Naive thymus-derived CD8-positive, alpha-beta T cell (primary cell): ENCODE results near the gene NPC2. TPM values are rescaled to one million over a fixed set of nuclear protein-coding genes. Genes with fewer than 3 reads are reported as not detected.
"Not testable (repeated sequence)": the region's sequence is repeated elsewhere in the genome, so short reads cannot be mapped to it uniquely, and the experiment has no call there.

ENCODE experiments used
- ATAC-seq, 2 donors: fragments of 150-1000 bp; cut with Tn5 transposase in 1 of 2; sonication (Bioruptor Pico), chemical (Tn5 transposase) in 1 of 2; 1 replicate in 1 of 2; 2 replicates in 1 of 2; pipeline ENCODE4 v1.10.0; 2021; ENCODE audit warnings: mild to moderate bottlenecking in 2 of 2, moderate library complexity in 2 of 2
- POLR2A ChIA-PET: fragments of 350-600 bp; sonication (Branson Sonifier 250); formaldehyde crosslinking; loops from one replicate; lab custom pipeline; 2021; ENCODE audit warnings: antibody characterized with exemption; lab: Charles Lee
- DNase-seq, 10 donors: peaks; one replicate each; pipeline versions ENCODE4 v3.0.0 to v3.0.0-alpha.2; 2020 to 2022
- H3K27ac Mint-ChIP-seq, 10 donors: one replicate each; pipeline ENCODE4 v1.8.0; 2020 to 2022; ENCODE audit warnings: mild to moderate bottlenecking in 10 of 10, mixed read lengths in 10 of 10, moderate library complexity in 4 of 10, inconsistent platforms in 1 of 10
- H3K27me3 Mint-ChIP-seq, 5 donors: one replicate each; pipeline ENCODE4 v1.8.0; 2021 to 2022; ENCODE audit warnings: mixed read lengths in 5 of 5
- H3K36me3 Mint-ChIP-seq, 3 donors: one replicate each; pipeline ENCODE4 v1.8.0; 2020 to 2022; ENCODE audit warnings: mixed read lengths in 3 of 3, mild to moderate bottlenecking in 2 of 3, inconsistent platforms in 1 of 3
- H3K4me1 Mint-ChIP-seq, 4 donors: one replicate each; pipeline ENCODE4 v1.8.0; 2021 to 2022; ENCODE audit warnings: mixed read lengths in 4 of 4
- H3K4me3 Mint-ChIP-seq, 10 donors: one replicate each; pipeline ENCODE4 v1.8.0; 2020 to 2022; ENCODE audit warnings: mild to moderate bottlenecking in 10 of 10, mixed read lengths in 10 of 10, moderate library complexity in 6 of 10, inconsistent platforms in 1 of 10
- H3K9me3 Mint-ChIP-seq, 9 donors: one replicate each; pipeline ENCODE4 v1.8.0; 2020 to 2022; ENCODE audit warnings: mixed read lengths in 9 of 9, mild to moderate bottlenecking in 3 of 9, inconsistent platforms in 1 of 9, moderate library complexity in 1 of 9
- polyA plus RNA-seq, 3 donors: library from polyadenylated mRNA; unstranded; fragments of 300-500 nt; fragmentation: Illumina TruSeq; gene quantifications; one replicate each; pipeline ENCODE4 v1.2.3, GENCODE V29; 2021
- total RNA-seq, 8 experiments: library from RNA in 2 of 8; stranded (reverse) in 2 of 8; gene quantifications; one replicate each; pipeline ENCODE4 v1.2.3 and lab custom pipeline; 2021 to 2026

NPC2 gene
- total and polyA plus RNA-seq, 5 experiments from 2014 or later, result 40.9 to 65.2 (median 53.8) TPM

DNA sequence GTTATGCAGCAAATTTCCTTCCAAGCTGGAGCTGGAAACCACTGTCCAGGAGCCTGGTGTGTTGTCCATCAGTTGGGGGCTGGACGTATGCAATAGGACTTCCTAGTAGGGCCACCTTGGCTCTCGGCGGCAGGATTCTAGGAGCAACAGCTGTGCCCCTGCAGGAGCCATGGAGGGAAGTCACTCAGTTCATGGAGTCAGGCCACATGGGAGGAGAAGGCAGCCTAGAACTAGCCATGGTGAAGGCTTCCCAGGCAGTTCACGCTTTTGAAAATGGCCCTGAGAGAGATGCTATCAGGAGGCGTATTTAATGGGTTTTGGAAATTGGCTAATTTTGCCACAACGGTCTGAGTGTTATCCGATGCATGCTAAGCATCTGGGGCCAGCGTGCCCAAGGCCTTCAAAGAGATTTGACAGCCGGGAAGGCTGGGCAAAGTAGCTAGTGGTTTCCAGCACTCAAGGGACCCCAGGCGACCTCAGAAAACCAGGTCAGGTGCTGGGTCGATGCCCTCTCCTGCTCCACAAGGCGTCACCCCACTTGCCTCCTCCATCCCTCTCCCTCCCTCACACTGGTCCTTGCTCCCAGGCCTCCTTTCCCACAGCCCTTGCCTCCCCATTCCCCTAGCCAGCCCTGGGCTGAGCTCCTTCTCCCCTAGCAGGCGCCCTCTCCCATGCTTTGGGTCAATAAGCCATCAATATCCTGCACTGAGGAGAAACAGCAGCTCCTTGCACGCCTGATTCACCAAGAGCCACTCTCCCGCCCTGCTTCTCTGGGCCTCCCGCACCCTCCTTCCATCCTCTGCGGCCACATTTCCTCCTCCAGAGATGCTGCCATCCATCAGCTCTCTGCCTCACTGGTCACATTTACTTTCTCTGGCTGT lies 36.2 kb downstream of the NPC2 start:
- H3K27me3 Mint-ChIP-seq, result peaks cover 2 to 45% (median 11%) of the 10 kb centered on the region in 5 donors
- H3K36me3 Mint-ChIP-seq, result peaks cover 0 to 3% (median 0%) of the 10 kb centered on the region in 3 donors
- POLR2A ChIA-PET, result no interaction called here
- H3K27ac Mint-ChIP-seq, result no peak overlapping the region
- no peak for DNase-seq
- H3K4me3 Mint-ChIP-seq, result no peak overlapping the region
- no peak for ATAC-seq
- peaks cover 0 to 4% (median 0%) of the 10 kb centered on the region in 4 donors for H3K4me1 Mint-ChIP-seq
- peaks cover 0 to 11% (median 6%) of the 10 kb centered on the region in 9 donors for H3K9me3 Mint-ChIP-seq

DNA sequence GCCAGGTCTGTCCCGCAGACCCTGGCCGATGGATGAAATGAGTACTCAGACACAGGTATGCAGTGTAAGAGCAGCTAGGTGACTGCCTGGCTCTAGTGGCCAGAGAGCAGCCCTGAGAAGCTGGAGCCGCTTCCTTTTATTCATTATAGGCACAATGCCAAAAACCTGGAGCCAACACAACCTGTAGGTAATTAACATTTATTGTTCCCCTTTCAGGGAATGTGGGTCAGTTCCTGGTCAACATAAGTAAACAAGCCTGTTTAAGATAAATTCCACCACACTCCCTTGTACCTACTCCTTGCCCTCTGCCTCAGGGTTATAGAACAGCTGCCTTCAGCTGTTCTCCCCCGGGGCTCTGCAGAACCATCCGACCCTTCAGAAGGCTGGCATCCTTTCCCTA lies 38.7 kb downstream of the NPC2 start:
- POLR2A ChIA-PET, ATAC-seq, H3K27ac Mint-ChIP-seq, DNase-seq, H3K4me1 Mint-ChIP-seq, H3K36me3 Mint-ChIP-seq, H3K4me3 Mint-ChIP-seq: not testable (repeated sequence)
- H3K9me3 Mint-ChIP-seq, result peaks cover 0 to 11% (median 6%) of the 10 kb centered on the region in 9 donors
- H3K27me3 Mint-ChIP-seq, result peaks cover 1 to 23% (median 4%) of the 10 kb centered on the region in 5 donors

DNA sequence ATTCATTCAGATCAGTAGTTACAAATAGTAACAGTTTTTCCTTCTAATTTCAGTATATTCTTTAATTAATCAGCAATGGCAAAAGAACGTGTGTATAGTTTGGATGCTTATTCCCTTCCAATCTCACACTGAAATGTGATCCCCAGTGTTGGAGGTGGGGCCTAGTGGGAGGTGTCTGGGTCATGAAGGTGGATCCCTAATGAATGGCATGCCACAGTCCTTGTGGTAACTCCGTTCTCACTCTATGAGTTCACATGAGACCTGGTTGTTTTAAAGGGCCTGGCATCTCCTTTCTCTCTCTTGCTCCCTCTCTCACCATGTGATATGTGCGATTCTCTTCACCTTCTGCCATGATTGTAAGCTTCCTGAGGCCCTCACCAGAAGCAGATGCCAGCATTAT lies 48.2 kb downstream of the NPC2 start:
- H3K36me3 Mint-ChIP-seq, result peaks cover 0 to 4% (median 0%) of the 10 kb centered on the region in 3 donors
- POLR2A ChIA-PET, result no interaction called here
- H3K27me3 Mint-ChIP-seq, result peaks cover 0 to 23% (median 10%) of the 10 kb centered on the region in 5 donors
- ATAC-seq (no peak), DNase-seq (no peak)
- H3K4me3 Mint-ChIP-seq, result no peak overlapping the region
- no peaks in the 10 kb centered on the region for H3K9me3 Mint-ChIP-seq
- H3K4me1 Mint-ChIP-seq, result no peaks in the 10 kb centered on the region
- H3K27ac Mint-ChIP-seq, result no peak overlapping the region

DNA sequence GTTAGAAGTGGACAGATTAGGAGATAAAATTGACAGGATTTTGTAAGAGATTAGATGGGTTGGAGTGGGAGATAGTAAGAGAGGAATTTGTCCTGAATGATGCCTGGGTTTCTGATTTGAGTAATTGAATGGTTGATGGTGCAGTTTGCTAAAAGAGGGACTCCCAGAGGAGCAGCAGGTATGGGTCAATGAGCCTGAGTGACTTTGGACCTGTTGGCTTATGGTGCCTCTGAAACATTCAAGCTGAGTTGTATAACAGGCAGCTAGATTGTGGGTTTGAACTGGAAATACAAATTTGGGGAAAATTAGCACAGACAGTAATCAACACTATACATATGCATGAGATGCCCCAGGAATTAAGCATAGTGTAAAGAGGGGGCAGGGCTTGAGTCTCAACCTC lies 50.3 kb downstream of the NPC2 start:
- Mint-ChIP-seq H3K36me3 (peaks cover 0 to 4% (median 0%) of the 10 kb centered on the region in 3 donors), H3K27ac (no peak overlapping the region), H3K27me3 (peaks cover under 1 to 17% (median 11%) of the 10 kb centered on the region in 5 donors), H3K9me3 (no peaks in the 10 kb centered on the region), H3K4me1 (no peaks in the 10 kb centered on the region), H3K4me3 (no peak overlapping the region)
- DNase-seq (no peak), ATAC-seq (no peak)
- POLR2A ChIA-PET, result no interaction called here

DNA sequence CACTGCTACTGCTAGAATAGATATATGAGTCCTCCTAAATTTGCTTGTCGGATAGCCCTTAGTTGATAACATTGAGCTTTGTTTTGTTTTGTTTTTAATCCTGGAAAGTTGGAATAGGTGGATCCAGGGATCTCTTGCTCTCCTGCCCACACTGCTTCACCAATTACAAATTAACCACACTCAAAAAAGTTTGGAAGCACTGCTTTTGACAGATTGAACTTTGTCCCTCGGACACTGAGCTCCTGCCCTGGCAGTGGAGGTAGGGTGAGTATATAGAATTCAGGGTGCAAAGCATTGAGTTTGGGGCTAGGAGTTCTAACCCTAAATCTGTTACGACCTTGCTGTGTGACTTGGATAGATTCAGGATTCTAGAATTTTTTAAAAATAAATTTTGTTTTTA lies 52.0 kb downstream of the NPC2 start:
- no peaks in the 10 kb centered on the region for H3K4me1 Mint-ChIP-seq
- POLR2A ChIA-PET, result no interaction called here
- H3K4me3 Mint-ChIP-seq, result no peak overlapping the region
- H3K36me3 Mint-ChIP-seq, result peaks cover 0 to 2% (median 0%) of the 10 kb centered on the region in 3 donors
- H3K9me3 Mint-ChIP-seq, result no peaks in the 10 kb centered on the region
- peaks cover 10 to 29% (median 12%) of the 10 kb centered on the region in 5 donors for H3K27me3 Mint-ChIP-seq
- ATAC-seq (no peak), DNase-seq (no peak)
- H3K27ac Mint-ChIP-seq, result no peak overlapping the region

DNA sequence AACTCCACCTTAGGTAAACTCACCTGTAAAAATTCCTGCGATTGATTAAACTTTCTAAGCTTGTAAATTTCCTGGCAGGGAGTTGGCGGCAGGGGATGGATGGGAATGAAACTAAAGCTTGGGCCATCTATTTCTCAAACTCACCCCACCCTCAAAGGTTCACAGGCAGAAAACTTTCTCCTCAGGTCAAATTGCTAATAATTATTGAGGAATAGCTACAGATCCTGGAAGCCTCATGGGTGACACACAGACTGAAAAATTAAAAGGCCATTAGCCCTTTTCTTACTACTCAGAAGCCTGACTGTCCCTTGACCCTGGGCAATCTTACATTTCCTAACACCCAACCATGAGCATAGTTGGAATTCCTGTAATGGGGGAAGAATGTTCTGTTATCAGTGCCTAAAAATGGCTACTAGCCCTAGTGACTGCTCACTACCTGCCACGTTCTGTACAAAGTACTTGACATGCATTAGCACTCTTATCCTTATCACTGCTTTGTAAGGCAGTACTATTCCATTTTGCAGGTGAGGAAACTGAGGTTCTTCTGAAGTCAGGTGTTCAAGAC lies 54.7 kb downstream of the NPC2 start:
- H3K4me1 Mint-ChIP-seq, result no peaks in the 10 kb centered on the region
- POLR2A ChIA-PET, result no interaction called here
- no peak for DNase-seq
- H3K36me3 Mint-ChIP-seq, result peaks cover 0 to 2% (median 0%) of the 10 kb centered on the region in 3 donors
- ATAC-seq, result no peak
- H3K9me3 Mint-ChIP-seq, result no peaks in the 10 kb centered on the region
- no peak overlapping the region for H3K4me3 Mint-ChIP-seq
- H3K27ac Mint-ChIP-seq, result no peak overlapping the region
- peaks cover 9 to 48% (median 16%) of the 10 kb centered on the region in 5 donors for H3K27me3 Mint-ChIP-seq

DNA sequence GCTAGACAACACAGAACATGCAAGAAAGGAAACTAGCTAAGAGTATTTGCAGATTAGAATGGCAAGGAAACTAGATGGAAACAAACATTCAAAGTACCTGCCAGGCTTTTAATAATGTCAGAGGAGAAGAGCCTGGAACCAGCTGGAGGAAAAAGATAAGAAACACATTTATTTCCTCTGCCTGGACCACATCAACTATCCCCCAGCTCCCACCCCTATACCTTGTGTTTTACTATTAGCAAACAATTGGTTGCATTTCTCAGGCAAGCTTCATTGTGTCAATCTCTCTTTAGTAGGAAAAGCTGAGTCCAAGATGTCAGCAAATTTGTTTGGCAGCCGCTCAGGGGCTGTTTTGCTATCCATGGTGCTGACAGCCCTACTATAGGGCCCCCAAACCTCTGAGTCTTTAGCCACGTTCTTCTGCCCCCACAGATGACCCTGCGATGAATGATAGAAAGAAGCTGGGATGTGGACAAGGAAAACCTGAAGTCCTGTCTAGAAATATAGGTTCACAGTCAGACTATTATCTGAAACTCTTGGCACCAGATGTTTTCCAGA lies 55.5 kb downstream of the NPC2 start:
- no peak overlapping the region for H3K4me3 Mint-ChIP-seq
- H3K27me3 Mint-ChIP-seq, result peaks cover 6 to 40% (median 16%) of the 10 kb centered on the region in 5 donors
- H3K9me3 Mint-ChIP-seq, result no peaks in the 10 kb centered on the region
- H3K36me3 Mint-ChIP-seq, result peaks cover 0 to 2% (median 0%) of the 10 kb centered on the region in 3 donors
- H3K27ac Mint-ChIP-seq, result no peak overlapping the region
- DNase-seq (no peak), ATAC-seq (no peak)
- no peaks in the 10 kb centered on the region for H3K4me1 Mint-ChIP-seq
- POLR2A ChIA-PET, result no interaction called here

DNA sequence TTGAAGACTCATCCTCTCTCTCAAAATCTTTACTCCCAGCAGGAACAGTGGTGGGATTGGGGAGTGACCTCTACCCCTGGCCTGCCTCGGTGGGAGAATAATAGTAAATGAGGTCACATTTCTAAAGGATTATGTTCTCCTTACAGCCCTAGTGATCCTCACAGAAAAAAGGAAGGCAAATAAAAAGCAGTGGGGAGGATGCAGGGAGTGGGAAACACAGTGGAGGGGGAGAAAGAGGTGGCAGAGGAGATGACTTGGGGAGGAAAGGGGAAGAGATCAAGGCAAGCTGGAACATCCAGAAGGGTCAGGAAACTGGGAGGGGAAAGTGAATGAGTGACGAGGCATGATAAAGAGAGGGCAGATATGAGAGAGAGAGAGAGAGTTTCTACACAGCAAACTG lies 58.8 kb downstream of the NPC2 start:
- H3K27ac Mint-ChIP-seq, result no peak overlapping the region
- ATAC-seq, result no peak
- H3K36me3 Mint-ChIP-seq, result peaks cover 0 to 2% (median 0%) of the 10 kb centered on the region in 3 donors
- H3K27me3 Mint-ChIP-seq, result peaks cover 8 to 70% (median 22%) of the 10 kb centered on the region in 5 donors
- no peak for DNase-seq
- H3K9me3 Mint-ChIP-seq, result no peaks in the 10 kb centered on the region
- H3K4me3 Mint-ChIP-seq, result no peak overlapping the region
- H3K4me1 Mint-ChIP-seq, result no peaks in the 10 kb centered on the region
- POLR2A ChIA-PET, result no interaction called here

DNA sequence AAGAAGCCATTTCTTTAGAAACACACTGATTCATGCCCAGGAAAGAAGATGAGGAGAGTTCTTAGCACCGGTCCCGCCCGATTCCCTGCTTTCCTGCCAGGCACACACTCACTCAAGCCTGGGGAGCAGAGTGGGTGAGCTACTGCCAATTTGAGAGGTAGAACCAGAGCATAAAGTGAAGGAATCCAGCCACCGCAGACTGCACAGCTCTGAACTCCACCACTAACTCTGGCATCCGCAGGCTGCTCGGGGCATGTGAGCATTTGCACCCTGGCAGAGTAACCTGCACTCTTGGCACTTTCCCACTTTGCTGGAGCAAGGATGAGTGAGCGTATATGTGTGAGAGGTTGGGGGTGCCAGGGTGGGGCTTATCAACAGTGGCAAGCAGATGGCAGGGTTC lies 63.1 kb downstream of the NPC2 start:
- Mint-ChIP-seq H3K27ac (no peak overlapping the region), H3K9me3 (peaks cover 0 to 3% (median 0%) of the 10 kb centered on the region in 9 donors)
- ATAC-seq, result no peak

More for the DNA sequence above, 63.1 kb downstream of the NPC2 start:
- no peaks in the 10 kb centered on the region for H3K36me3 Mint-ChIP-seq
- H3K4me1 Mint-ChIP-seq, result peaks cover 2 to 8% (median 5%) of the 10 kb centered on the region in 4 donors
- H3K27me3 Mint-ChIP-seq, result peaks cover 13 to 78% (median 33%) of the 10 kb centered on the region in 5 donors
- POLR2A ChIA-PET, result no interaction called here
- DNase-seq, result no peak
- no peak overlapping the region for H3K4me3 Mint-ChIP-seq

Other genes with a start within 250 kb of the NPC2 start
- 100 to 1,000 TPM; 109 to 116 TPM for gene ABCD4, start 190.4 kb downstream of the NPC2 start, total RNA-seq
- 10 to 100 TPM; 20.2 to 24.0 (median 21.0) TPM for gene ABCD4, start 190.4 kb downstream of the NPC2 start, polyA plus RNA-seq
- gene VRTN, start 144.8 kb downstream of the NPC2 start, total RNA-seq, result not detected
- not detected for gene VRTN, start 144.8 kb downstream of the NPC2 start, polyA plus RNA-seq
- gene SYNDIG1L, start 67.1 kb downstream of the NPC2 start, total RNA-seq, result under 1 TPM; 0.13 to 0.30 TPM
- gene SYNDIG1L, start 67.1 kb downstream of the NPC2 start, polyA plus RNA-seq, result under 1 TPM in 1 of 3 donors, not detected in 2; 0.09 TPM
- 10 to 100 TPM; 33.3 to 39.5 TPM for gene ISCA2, start 460 bp upstream of the NPC2 start, total RNA-seq
- gene ISCA2, start 460 bp upstream of the NPC2 start, polyA plus RNA-seq, result 10 to 100 TPM; 47.2 to 86.2 (median 65.3) TPM
- gene LTBP2, start 118.9 kb upstream of the NPC2 start, total RNA-seq, result under 1 TPM; 0.55 to 0.60 TPM
- gene LTBP2, start 118.9 kb upstream of the NPC2 start, polyA plus RNA-seq, result under 1 TPM; 0.06 to 0.65 (median 0.47) TPM
- gene AREL1, start 219.8 kb upstream of the NPC2 start, total RNA-seq, result 10 to 100 TPM; 49.7 to 52.9 TPM
- 10 to 100 TPM; 17.3 to 20.6 (median 19.3) TPM for gene AREL1, start 219.8 kb upstream of the NPC2 start, polyA plus RNA-seq
- 10 to 100 TPM; 65.8 to 66.8 TPM for gene FCF1, start 219.8 kb upstream of the NPC2 start, total RNA-seq
- 10 to 100 TPM; 31.7 to 37.1 (median 34.7) TPM for gene FCF1, start 219.8 kb upstream of the NPC2 start, polyA plus RNA-seq